SH-SY5Y (cell line): ENCODE results near the gene ABHD16B.

ENCODE experiments used
- GATA2 ChIP-seq: IDR thresholded peaks from 2 replicates; pipeline ENCODE4 v1.6.1; 2011; ENCODE audit warnings: mild to moderate bottlenecking, low read depth, low read length
- GATA3 ChIP-seq: IDR thresholded peaks from 2 replicates; pipeline ENCODE4 v1.6.1; 2011; ENCODE audit warnings: low read depth, mild to moderate bottlenecking, low read length, moderate library complexity

- TF ChIP-seq GATA3 (no peak), GATA2 (no peak)
These were observed 49.9 kb downstream of the ABHD16B start for GRCh38 chr20:63911176-63911575.
